Neutrophil (primary cell): Measurements from ENCODE around the gene AP1S2.
"Not testable (repeated sequence)": the region's sequence is repeated elsewhere in the genome, so short reads cannot be mapped to it uniquely, and the experiment has no call there.

ENCODE experiments used
- H3K27ac ChIP-seq: fragments of 200-600 bp; sonication (generic); 2 replicates; pipeline ENCODE4 v1.5.1; 2016; ENCODE audit warnings: mild to moderate bottlenecking, moderate library complexity
- H3K27me3 ChIP-seq: fragments of 200-600 bp; sonication (generic); 2 replicates; pipeline ENCODE4 v1.6.0; 2016; ENCODE audit warnings: mild to moderate bottlenecking
- H3K36me3 ChIP-seq: fragments of 200-600 bp; sonication (generic); 2 replicates; pipeline ENCODE4 v1.5.1; 2017
- H3K4me1 ChIP-seq, 2 experiments: fragments of 200-600 bp in 1 of 2; sonication (generic) in 1 of 2; 1 replicate in 1 of 2; 2 replicates in 1 of 2; pipeline versions ENCODE4 v1.5.1 to v1.6.1; 2013 to 2016; ENCODE audit warnings: low read depth in 1 of 2, low read length in 1 of 2, mild to moderate bottlenecking in 1 of 2, moderate library complexity in 1 of 2; ENCODE audit not compliant: control insufficient read depth in 1 of 2, insufficient read depth in 1 of 2
- H3K4me3 ChIP-seq, 2 experiments: fragments of 200-600 bp in 1 of 2; sonication (generic) in 1 of 2; 1 replicate in 1 of 2; 2 replicates in 1 of 2; pipeline ENCODE4 v1.5.1; 2013 to 2016; ENCODE audit warnings: low read depth in 1 of 2, low read length in 1 of 2, mild to moderate bottlenecking in 1 of 2, moderate library complexity in 1 of 2
- H3K9me3 ChIP-seq: fragments of 200-600 bp; sonication (generic); 2 replicates; pipeline ENCODE4 v1.5.1; 2016
- CTCF ChIP-seq: fragments of 200-600 bp; sonication (generic); IDR thresholded peaks from 2 replicates; pipeline ENCODE4 v1.5.1; 2016; ENCODE audit warnings: antibody characterized with exemption

Gene AP1S2

GRCh38 chrX:15888062-15888461 lies 33.4 kb upstream of the AP1S2 start:
- Histone ChIP-seq H3K4me3 (no peak overlapping the region), H3K4me1 (peaks cover 4 to 5% of the 10 kb centered on the region in 2 experiments), H3K27me3 (no peaks in the 10 kb centered on the region), H3K9me3 (no peaks in the 10 kb centered on the region), H3K27ac (no peak overlapping the region), H3K36me3 (no peaks in the 10 kb centered on the region)
- TF ChIP-seq CTCF = no peak

DNA sequence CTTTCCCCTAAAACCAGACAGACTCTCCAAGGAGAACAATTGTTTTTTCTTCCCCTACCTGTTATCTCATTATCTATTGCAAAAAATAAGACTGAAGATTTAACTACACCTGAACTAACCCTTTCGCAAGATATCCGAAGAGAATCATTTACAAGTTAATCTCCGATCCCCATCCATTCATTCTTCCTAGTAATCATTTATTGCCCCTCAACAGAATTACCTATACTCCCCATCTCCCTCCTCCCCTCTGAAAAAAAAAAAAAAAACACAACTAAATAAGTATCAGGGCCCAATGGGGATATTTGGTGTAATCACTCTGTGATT lies 28.9 kb upstream of the AP1S2 start:
- Histone ChIP-seq H3K4me3 (no peak overlapping the region), H3K36me3 (no peaks in the 10 kb centered on the region), H3K27ac (peak overlapping the region; percentile 72), H3K27me3 (no peaks in the 10 kb centered on the region), H3K9me3 (no peaks in the 10 kb centered on the region), H3K4me1 (peaks cover 13 to 15% of the 10 kb centered on the region in 2 experiments)
- TF ChIP-seq CTCF = no peak

GRCh38 chrX:15882704-15883539 lies 28.3 kb upstream of the AP1S2 start:
- H3K4me1 ChIP-seq = peaks cover 13 to 15% of the 10 kb centered on the region in 2 experiments
- no peaks in the 10 kb centered on the region for H3K27me3 ChIP-seq
- no peak overlapping the region for H3K4me3 ChIP-seq
- H3K27ac ChIP-seq = peak overlapping the region; percentile 72
- no peak for TF ChIP-seq CTCF
- H3K9me3 ChIP-seq = no peaks in the 10 kb centered on the region
- H3K36me3 ChIP-seq = no peaks in the 10 kb centered on the region

DNA sequence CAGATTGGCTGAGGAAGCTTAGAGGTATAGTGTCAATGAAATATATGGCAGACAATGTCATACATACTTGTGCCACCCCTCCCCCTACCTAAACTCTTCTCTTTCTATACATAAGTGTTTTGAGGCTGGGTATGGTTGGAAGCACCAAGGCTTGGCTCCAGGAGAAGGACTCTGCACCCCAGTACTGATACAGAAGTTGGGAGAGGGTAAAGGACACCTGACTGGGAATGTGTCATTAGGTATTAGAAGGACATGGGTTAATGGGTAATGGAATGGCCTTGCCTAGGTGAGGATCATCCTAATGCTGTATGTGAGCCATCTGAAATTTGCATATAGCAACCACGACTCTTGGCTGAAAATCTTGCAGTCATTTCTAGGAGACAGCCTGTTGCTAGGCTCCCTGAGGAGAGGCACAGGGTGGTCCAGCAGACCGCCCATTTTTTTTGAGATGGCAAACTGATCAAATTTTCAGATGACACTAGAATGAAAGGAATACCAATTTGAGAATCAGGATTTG lies 26.8 kb upstream of the AP1S2 start:
- no peaks in the 10 kb centered on the region for H3K9me3 ChIP-seq
- H3K36me3 ChIP-seq = no peaks in the 10 kb centered on the region
- peaks cover 13 to 15% of the 10 kb centered on the region in 2 experiments for H3K4me1 ChIP-seq
- no peak overlapping the region for H3K4me3 ChIP-seq
- H3K27ac ChIP-seq = no peak overlapping the region
- no peaks in the 10 kb centered on the region for H3K27me3 ChIP-seq
- TF ChIP-seq CTCF = no peak

DNA sequence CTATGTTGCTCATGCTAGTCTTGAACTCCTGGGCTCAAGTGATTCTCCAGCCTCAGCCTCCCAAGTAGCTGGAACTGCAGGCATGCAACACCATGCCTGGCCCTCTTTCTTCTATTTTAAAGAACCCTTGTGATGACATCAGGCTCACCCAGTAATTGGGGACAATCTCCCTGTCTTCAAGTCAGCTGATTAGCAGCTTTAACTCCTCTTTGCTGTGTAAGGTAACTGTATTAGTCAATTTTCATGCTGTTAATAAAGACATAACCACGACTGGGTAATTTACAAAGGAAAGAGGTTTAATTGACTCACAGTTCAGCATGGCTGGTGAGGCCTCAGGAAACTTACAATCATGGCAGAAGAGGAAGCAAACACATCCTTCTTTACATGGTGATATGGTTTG lies 23.3 kb upstream of the AP1S2 start:
- H3K27ac ChIP-seq, H3K4me3 ChIP-seq: not testable (repeated sequence)

DNA sequence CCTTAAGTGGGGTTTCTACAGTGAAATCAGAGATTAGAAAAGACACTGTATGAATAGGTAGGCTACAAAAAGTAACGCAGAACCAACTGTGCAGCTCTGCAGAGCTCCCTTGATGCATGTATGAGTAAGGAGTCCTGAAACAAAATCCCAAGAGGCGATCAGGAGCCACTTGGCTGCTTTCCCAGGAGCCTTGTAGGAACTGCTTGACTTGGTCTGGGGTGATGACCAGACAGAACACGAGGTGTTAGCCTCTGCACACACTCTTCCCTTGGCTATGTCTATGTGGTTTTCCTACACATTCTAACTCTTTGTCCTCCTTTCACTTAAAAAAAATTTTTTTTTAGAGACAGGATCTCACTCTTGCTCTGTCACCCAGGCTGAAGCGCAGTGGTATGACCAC lies 22.8 kb upstream of the AP1S2 start:
- Histone ChIP-seq H3K27ac (no peak overlapping the region), H3K4me1 (peaks cover 3% of the 10 kb centered on the region in 2 experiments), H3K4me3 (no peak overlapping the region), H3K36me3 (no peaks in the 10 kb centered on the region), H3K27me3 (no peaks in the 10 kb centered on the region), H3K9me3 (no peaks in the 10 kb centered on the region)
- TF ChIP-seq CTCF = no peak

More for the DNA sequence above, 23.3 kb upstream of the AP1S2 start:
- H3K36me3 ChIP-seq, H3K9me3 ChIP-seq, H3K4me1 ChIP-seq, H3K27me3 ChIP-seq: not testable (repeated sequence)
